HepG2 (cell line): ENCODE data around the gene NCBP3. TPM values are rescaled to one million over a fixed set of nuclear protein-coding genes. Genes with fewer than 3 reads are reported as not detected.

ENCODE experiments used
- AGO1 ChIP-seq: fragments of 200-400 bp; formaldehyde crosslinking; IDR thresholded peaks from 2 replicates; pipeline ENCODE4 v1.6.1; 2017; ENCODE audit warnings: mild to moderate bottlenecking, low read depth, low read length, moderate library complexity; ENCODE audit not compliant: poor library complexity, severe bottlenecking
- HCFC1 ChIP-seq: fragments of 150-350 bp; IDR thresholded peaks from 2 replicates; pipeline ENCODE4 v1.6.1; 2014; ENCODE audit warnings: low read depth, low read length
- HMG20A ChIP-seq: IDR thresholded peaks from 2 replicates; pipeline ENCODE4 v1.6.1; 2016; ENCODE audit warnings: borderline replicate concordance
- MBNL3 ChIP-seq: fragments of 250-450 bp; sonication (Bioruptor Pico); conservative IDR thresholded peaks from 2 replicates; pipeline ENCODE4 v1.8.0; 2022; ENCODE audit warnings: mild to moderate bottlenecking, inconsistent platforms
- SIX4 ChIP-seq: sonication (generic); formaldehyde crosslinking; IDR thresholded peaks from 2 replicates; pipeline ENCODE4 v1.4.0; 2020; ENCODE audit warnings: missing genetic modification reagents
- YEATS4 ChIP-seq: sonication (generic); formaldehyde crosslinking; IDR thresholded peaks from 2 replicates; pipeline ENCODE4 v1.4.0; 2020; ENCODE audit warnings: missing genetic modification reagents, borderline replicate concordance
- ZNF260 ChIP-seq: sonication (generic); formaldehyde crosslinking; IDR thresholded peaks from 2 replicates; pipeline ENCODE4 v1.4.0; 2020; ENCODE audit warnings: missing genetic modification reagents, low read depth, mild to moderate bottlenecking, borderline replicate concordance
- ZNF460 ChIP-seq: sonication (generic); formaldehyde crosslinking; IDR thresholded peaks from 2 replicates; pipeline ENCODE4 v1.5.1; 2020; ENCODE audit warnings: missing genetic modification reagents, mild to moderate bottlenecking, borderline replicate concordance
- ZNF614 ChIP-seq: IDR thresholded peaks from 2 replicates; pipeline ENCODE4 v1.6.1; 2018; ENCODE audit warnings: missing biosample characterization, missing genetic modification reagents, inconsistent platforms, borderline replicate concordance
- ZNF746 ChIP-seq: sonication (generic); formaldehyde crosslinking; IDR thresholded peaks from 2 replicates; pipeline ENCODE4 v1.8.0; 2022; ENCODE audit warnings: mild to moderate bottlenecking, missing genetic modification reagents
- ZNF775 ChIP-seq: sonication (generic); formaldehyde crosslinking; IDR thresholded peaks from 2 replicates; pipeline ENCODE4 v1.4.0; 2020; ENCODE audit warnings: missing genetic modification reagents, mild to moderate bottlenecking, moderate library complexity, borderline replicate concordance
- ZSCAN30 ChIP-seq: sonication (generic); formaldehyde crosslinking; IDR thresholded peaks from 2 replicates; pipeline ENCODE4 v1.5.0; 2020; ENCODE audit warnings: mild to moderate bottlenecking, missing genetic modification reagents
- polyA plus RNA-seq, 8 experiments: library from polyadenylated mRNA; depleted of rRNA in 3 of 8; stranded (reverse) in 7 of 8; unstranded in 1 of 8; fragments of >200 nt; fragmentation: Illumina TruSeq in 4 of 8; extraction: Trizol in 4 of 8; gene quantifications; 2 replicates each; pipeline versions ENCODE4 v1.2.1 to v1.2.3, GENCODE V29; 2011 to 2016; ENCODE audit warnings: low read depth in 4 of 8, missing spikeins in 1 of 8, mixed read lengths in 1 of 8; ENCODE audit not compliant: insufficient read depth in 1 of 8
- total RNA-seq, 5 experiments: library from RNA; depleted of rRNA; stranded (reverse); fragments of >200 nt; fragmentation: Illumina TruSeq; extraction: Trizol; gene quantifications; 2 replicates each; pipeline ENCODE4 v1.2.3, GENCODE V29; 2016; ENCODE audit warnings: low read depth in 1 of 5
- TF ChIP-seq, protein P1 (sequence below): sonication (generic); formaldehyde crosslinking; IDR thresholded peaks from 2 replicates; pipeline ENCODE4 v1.8.0; 2022; ENCODE audit warnings: missing genetic modification reagents, mild to moderate bottlenecking, inconsistent platforms, borderline replicate concordance
- TF ChIP-seq, protein P2 (sequence below): sonication (generic); formaldehyde crosslinking; IDR thresholded peaks from 2 replicates; pipeline ENCODE4 v1.4.0; 2020; ENCODE audit warnings: mild to moderate bottlenecking, missing genetic modification reagents
- TF ChIP-seq, protein P3 (sequence below): sonication (generic); formaldehyde crosslinking; IDR thresholded peaks from 2 replicates; pipeline ENCODE4 v1.8.1; 2022; ENCODE audit warnings: mild to moderate bottlenecking, missing genetic modification reagents
- TF ChIP-seq, protein P4 (sequence below): IDR thresholded peaks from 2 replicates; pipeline ENCODE4 v1.6.1; 2012; ENCODE audit warnings: inconsistent platforms
- TF ChIP-seq, protein P5 (sequence below): sonication (generic); formaldehyde crosslinking; IDR thresholded peaks from 2 replicates; pipeline ENCODE4 v1.4.0; 2020; ENCODE audit warnings: missing genetic modification reagents

Gene NCBP3
- total and polyA plus RNA-seq, 2 of the 13 experiments (the other 11 are each of a cell fraction or from before 2014, with no cell fraction given) = 19.5 to 24.8 TPM

DNA sequence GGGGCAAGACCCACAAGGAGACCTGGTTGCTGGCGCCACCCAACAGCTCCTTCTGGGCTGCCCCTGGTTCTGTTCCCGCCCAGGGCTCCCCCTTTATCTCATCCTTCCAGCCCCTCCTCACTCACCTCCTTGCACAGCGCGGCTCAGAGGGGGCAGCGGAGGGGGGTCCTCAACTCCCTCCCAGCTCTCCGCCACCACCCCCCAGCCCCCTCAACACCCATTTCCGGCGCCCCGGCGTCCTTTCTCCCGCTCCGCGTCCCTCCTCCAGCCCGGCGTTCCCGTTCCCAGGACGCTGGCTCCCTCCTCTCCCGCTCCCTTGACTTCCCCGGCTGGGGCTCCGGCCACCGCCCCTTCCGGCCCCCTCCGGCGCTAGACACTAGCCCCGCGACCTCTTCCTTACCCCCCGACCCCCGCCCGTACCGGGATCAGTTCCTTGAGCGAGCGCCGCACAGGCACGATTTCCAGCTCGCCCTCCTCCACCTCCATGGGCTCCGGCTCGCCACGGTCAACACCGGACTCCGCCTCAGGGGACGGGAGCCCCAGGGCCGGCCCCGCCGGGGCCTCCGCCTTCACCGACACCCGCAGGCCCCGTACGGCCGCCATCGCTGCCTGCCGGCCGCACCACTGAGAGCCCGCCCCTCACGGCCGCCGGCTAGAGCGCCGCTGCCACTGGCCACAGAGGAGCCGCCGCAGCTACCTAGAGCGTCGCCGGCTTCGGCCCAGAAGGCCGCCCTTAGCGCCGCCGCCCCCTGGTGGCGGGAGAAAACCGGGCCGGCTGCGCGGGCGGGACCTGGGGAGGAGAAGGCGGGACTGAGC lies at the start of gene NCBP3 (continued):
- peak; percentile 94 for TF ChIP-seq YEATS4
- no peak for TF ChIP-seq HMG20A (CRISPR knock-in tag)
- TF ChIP-seq, protein P1, sequence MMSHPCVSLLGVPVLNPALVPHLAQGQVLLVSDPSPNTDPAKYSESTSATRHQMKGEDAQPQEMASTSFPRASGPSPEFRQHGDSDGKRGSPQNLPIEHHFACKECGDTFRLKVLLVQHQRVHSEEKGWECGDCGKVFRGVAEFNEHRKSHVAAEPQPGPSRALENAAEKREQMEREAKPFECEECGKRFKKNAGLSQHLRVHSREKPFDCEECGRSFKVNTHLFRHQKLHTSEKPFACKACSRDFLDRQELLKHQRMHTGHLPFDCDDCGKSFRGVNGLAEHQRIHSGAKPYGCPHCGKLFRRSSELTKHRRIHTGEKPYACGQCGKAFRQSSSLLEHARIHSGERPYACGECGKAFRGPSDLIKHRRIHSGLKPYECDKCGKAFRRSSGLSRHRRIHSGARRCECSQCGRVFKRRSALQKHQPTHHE (CRISPR knock-in tag) = peak; percentile 85; the same call in 1 of the 2 replicates
- peak; percentile 83; the same call in 1 of the 2 replicates for TF ChIP-seq ZSCAN30
- TF ChIP-seq, protein P2, sequence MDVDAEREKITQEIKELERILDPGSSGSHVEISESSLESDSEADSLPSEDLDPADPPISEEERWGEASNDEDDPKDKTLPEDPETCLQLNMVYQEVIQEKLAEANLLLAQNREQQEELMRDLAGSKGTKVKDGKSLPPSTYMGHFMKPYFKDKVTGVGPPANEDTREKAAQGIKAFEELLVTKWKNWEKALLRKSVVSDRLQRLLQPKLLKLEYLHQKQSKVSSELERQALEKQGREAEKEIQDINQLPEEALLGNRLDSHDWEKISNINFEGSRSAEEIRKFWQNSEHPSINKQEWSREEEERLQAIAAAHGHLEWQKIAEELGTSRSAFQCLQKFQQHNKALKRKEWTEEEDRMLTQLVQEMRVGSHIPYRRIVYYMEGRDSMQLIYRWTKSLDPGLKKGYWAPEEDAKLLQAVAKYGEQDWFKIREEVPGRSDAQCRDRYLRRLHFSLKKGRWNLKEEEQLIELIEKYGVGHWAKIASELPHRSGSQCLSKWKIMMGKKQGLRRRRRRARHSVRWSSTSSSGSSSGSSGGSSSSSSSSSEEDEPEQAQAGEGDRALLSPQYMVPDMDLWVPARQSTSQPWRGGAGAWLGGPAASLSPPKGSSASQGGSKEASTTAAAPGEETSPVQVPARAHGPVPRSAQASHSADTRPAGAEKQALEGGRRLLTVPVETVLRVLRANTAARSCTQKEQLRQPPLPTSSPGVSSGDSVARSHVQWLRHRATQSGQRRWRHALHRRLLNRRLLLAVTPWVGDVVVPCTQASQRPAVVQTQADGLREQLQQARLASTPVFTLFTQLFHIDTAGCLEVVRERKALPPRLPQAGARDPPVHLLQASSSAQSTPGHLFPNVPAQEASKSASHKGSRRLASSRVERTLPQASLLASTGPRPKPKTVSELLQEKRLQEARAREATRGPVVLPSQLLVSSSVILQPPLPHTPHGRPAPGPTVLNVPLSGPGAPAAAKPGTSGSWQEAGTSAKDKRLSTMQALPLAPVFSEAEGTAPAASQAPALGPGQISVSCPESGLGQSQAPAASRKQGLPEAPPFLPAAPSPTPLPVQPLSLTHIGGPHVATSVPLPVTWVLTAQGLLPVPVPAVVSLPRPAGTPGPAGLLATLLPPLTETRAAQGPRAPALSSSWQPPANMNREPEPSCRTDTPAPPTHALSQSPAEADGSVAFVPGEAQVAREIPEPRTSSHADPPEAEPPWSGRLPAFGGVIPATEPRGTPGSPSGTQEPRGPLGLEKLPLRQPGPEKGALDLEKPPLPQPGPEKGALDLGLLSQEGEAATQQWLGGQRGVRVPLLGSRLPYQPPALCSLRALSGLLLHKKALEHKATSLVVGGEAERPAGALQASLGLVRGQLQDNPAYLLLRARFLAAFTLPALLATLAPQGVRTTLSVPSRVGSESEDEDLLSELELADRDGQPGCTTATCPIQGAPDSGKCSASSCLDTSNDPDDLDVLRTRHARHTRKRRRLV = no peak
- no peak for TF ChIP-seq ZNF775 (CRISPR knock-in tag)
- TF ChIP-seq, protein P3, sequence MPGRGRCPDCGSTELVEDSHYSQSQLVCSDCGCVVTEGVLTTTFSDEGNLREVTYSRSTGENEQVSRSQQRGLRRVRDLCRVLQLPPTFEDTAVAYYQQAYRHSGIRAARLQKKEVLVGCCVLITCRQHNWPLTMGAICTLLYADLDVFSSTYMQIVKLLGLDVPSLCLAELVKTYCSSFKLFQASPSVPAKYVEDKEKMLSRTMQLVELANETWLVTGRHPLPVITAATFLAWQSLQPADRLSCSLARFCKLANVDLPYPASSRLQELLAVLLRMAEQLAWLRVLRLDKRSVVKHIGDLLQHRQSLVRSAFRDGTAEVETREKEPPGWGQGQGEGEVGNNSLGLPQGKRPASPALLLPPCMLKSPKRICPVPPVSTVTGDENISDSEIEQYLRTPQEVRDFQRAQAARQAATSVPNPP (CRISPR knock-in tag) = no peak
- peak; percentile 81 for TF ChIP-seq ZNF614 (CRISPR knock-in tag)
- no peak for TF ChIP-seq ZNF260 (CRISPR knock-in tag)
- TF ChIP-seq, protein P4, sequence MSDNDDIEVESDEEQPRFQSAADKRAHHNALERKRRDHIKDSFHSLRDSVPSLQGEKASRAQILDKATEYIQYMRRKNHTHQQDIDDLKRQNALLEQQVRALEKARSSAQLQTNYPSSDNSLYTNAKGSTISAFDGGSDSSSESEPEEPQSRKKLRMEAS = peak; percentile 82
- no peak; the same call in 1 of the 2 replicates for TF ChIP-seq ZNF746 (CRISPR knock-in tag)
- TF ChIP-seq SIX4 (CRISPR knock-in tag) = peak; percentile 45; the same call in 1 of the 2 replicates
- TF ChIP-seq ZNF460 (CRISPR knock-in tag) = peak; percentile 62; the same call in 1 of the 2 replicates
- TF ChIP-seq AGO1 = peak; percentile 66
- peak; percentile 71 for TF ChIP-seq HCFC1
- TF ChIP-seq, protein P5, sequence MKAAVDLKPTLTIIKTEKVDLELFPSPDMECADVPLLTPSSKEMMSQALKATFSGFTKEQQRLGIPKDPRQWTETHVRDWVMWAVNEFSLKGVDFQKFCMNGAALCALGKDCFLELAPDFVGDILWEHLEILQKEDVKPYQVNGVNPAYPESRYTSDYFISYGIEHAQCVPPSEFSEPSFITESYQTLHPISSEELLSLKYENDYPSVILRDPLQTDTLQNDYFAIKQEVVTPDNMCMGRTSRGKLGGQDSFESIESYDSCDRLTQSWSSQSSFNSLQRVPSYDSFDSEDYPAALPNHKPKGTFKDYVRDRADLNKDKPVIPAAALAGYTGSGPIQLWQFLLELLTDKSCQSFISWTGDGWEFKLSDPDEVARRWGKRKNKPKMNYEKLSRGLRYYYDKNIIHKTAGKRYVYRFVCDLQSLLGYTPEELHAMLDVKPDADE (CRISPR knock-in tag) = no peak
- TF ChIP-seq MBNL3 (CRISPR knock-in tag) = no peak
